Measurements from ENCODE around the gene ZNF341.

DNA sequence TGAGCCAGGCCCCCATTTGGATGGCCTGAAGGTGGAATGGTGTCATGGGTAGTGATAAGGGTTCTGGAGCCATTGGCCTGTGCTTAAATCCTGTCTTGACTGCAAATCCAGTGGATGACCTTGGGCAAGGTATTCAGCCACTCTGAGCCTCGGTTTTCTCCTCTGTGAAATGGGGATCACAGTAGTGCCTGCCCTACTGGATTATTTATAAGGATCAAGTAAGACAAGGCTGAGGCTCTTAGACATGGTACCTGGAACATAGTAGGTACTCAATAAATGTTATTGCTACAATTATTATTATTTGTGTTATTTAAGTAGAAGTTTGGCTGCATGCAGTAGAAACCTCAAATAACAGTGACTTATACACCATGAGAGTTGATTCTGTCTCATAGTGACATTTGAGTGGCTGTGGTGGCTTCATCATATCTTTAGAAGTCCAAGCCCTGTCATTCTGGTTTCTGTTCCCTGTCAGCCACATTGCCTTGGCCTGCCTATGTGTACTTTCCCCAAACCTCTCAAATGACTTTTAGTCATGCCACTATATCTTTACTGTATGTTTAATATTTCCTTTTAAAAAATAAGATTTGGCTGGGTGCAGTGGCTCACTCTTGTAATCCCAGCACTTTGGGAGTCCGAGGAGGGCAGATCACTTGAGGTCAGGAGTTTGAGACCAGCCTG is 41.8 kb downstream of the ZNF341 start:
- TF ChIP-seq CTCF (IDR thresholded peaks at IDR 0.05) (no peak), POLR2A (IDR thresholded peaks at IDR 0.05) (no peak)
